ENCODE data around the gene NEB.

NEB gene

DNA sequence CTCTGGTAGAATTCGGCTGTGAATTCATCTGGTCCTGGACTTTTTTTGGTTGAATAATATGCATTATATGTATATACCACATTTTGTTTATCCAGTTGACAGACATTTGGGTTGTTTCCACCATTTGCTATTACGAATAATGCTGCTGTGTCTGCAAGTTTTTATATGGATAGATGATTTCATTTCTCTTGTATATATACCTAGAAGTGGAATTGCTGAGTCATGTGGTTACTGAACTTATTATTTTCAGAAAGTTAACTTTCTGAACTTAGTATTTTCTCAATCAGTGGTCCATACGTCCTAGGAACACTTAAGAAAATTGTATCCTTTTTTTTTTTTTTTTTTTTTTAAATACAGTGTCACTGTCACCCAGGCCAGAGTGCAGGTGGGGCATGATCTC lies 261.3 kb downstream of the NEB start:
- Mint-ChIP-seq H3K36me3 (ENCODE audit: insufficient read depth) (peaks cover 85% of the 10 kb centered on the region), H3K4me1 (ENCODE audit: low read depth in 2 of 2) (peaks cover 2 to 11% of the 10 kb centered on the region in 2 donors), H3K9me3 (no peaks in the 10 kb centered on the region), H3K27me3 (no peaks in the 10 kb centered on the region), H3K27ac (no peak overlapping the region), H3K4me3 (no peak overlapping the region)
- DNase-seq (no peak), ATAC-seq (replicated peaks) (no peak)

DNA sequence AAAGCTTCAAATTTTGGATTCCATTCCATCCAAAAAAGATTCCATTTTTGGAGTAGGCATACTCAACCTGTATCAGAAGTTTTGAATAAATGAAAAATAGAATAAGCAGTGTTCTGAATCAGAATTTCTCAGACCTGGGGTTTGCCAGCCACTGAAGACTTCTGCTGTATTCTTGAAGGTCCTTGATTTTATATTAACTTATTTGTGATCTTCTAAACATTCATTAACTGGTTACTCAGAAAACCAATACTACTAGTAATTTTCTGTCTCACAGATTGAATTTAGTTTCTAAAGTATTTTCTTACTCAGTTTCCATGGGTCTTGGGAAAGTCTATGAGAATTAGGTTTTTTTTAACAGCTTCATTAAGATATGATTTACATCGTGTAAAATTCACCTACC lies 263.7 kb downstream of the NEB start:
- peaks cover 80% of the 10 kb centered on the region for H3K36me3 Mint-ChIP-seq (ENCODE audit: insufficient read depth)

DNA sequence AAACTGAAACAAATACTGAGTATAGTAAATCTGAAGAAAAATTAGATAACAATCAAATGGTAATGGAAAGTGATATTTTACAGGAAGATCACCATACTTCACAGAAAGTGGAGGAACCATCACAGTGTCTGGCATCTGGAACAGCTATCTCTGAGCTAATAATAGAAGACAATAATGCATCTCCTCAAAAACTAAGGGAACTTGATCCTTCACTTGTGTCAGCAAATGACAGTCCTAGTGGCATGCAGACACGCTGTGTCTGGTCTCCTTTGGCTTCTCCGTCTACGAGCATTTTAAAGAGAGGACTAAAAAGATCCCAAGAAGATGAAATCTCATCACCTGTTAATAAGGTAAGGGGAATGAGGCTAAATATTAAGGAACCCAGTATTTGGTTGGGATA lies 268.5 kb downstream of the NEB start:
- Mint-ChIP-seq H3K4me1 (ENCODE audit: low read depth in 2 of 2) (no peaks in the 10 kb centered on the region), H3K4me3 (no peak overlapping the region), H3K27ac (no peak overlapping the region), H3K36me3 (ENCODE audit: insufficient read depth) (peaks cover 74% of the 10 kb centered on the region), H3K9me3 (no peaks in the 10 kb centered on the region), H3K27me3 (no peaks in the 10 kb centered on the region)
- no peak for DNase-seq
- no peak for ATAC-seq (replicated peaks)

More for the DNA sequence above, 263.7 kb downstream of the NEB start:
- no peak overlapping the region for H3K4me3 Mint-ChIP-seq
- no peak overlapping the region for H3K27ac Mint-ChIP-seq
- H3K4me1 Mint-ChIP-seq (ENCODE audit: low read depth in 2 of 2) = peaks cover 2 to 11% of the 10 kb centered on the region in 2 donors
- no peaks in the 10 kb centered on the region for H3K9me3 Mint-ChIP-seq
- no peak for ATAC-seq (replicated peaks)
- no peak for DNase-seq
- no peaks in the 10 kb centered on the region for H3K27me3 Mint-ChIP-seq

DNA sequence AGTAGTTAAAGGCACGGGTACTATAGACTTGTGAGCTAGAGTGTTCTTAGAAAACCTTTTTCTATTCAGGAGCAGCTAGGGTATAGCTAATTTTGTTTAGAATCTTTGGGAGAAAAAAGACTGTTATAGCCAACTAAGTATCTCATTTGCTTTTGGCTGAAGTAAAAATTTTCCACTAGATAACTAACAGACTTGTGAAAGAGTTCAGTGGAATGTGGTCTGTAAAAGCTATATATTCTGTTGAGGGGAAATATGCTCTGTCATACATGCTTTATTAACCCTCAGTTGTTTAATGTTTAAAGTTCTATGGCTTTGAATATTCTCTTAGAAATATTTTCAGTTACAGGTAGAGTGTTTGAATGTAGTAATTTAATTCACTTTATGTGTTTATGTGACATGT lies 274.9 kb downstream of the NEB start:
- Mint-ChIP-seq H3K27ac (no peak overlapping the region), H3K36me3 (ENCODE audit: insufficient read depth) (peaks cover 83% of the 10 kb centered on the region), H3K4me3 (no peak overlapping the region), H3K27me3 (no peaks in the 10 kb centered on the region), H3K9me3 (no peaks in the 10 kb centered on the region), H3K4me1 (ENCODE audit: low read depth in 2 of 2) (no peaks in the 10 kb centered on the region)
- DNase-seq = no peak
- ATAC-seq (replicated peaks) = no peak

DNA sequence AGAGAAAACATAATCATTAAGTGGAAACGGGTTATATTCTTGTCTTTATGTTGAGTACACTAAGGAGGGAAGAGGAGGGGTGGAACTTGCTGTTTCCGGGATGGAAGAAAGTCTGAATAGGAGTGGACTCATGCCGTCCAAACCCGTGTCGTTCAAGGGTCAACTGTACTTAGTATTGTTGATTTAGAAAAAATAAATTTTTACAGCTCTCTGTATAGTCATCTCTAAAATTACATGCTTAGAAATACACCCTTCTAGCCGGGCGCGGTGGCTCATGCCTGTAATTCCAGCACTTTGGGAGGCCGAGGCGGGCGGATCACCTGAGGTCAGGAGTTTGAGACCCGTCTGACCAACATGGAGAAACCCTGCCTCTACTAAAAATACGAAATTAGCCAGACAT lies 295.1 kb downstream of the NEB start:
- no peak for ATAC-seq (replicated peaks)
- peaks cover 93% of the 10 kb centered on the region for H3K36me3 Mint-ChIP-seq (ENCODE audit: insufficient read depth)
- no peak overlapping the region for H3K4me3 Mint-ChIP-seq
- no peaks in the 10 kb centered on the region for H3K9me3 Mint-ChIP-seq
- no peaks in the 10 kb centered on the region for H3K27me3 Mint-ChIP-seq
- no peak for DNase-seq
- H3K27ac Mint-ChIP-seq = no peak overlapping the region
- H3K4me1 Mint-ChIP-seq (ENCODE audit: low read depth in 2 of 2) = peaks cover 0 to 4% of the 10 kb centered on the region in 2 donors

DNA sequence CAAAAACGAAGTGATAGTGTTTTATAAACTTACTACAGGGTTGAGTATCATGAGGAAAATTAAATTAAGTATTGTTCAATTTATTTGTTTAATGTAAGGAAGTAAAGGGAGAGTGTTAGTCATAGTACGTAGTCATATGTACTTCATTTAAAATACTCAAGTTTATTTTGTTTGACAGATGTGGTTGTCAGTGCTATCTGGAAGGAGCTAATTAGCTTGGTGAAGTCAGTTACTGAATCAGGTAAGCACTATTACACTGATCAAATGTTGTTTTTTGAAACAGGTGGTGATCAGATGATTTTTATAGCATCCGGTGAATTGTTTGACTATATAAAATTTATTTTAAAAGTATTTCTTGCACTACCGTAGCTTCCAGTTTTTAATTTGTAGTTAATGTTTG lies 295.8 kb downstream of the NEB start:
- no peaks in the 10 kb centered on the region for H3K27me3 Mint-ChIP-seq
- peaks cover 93% of the 10 kb centered on the region for H3K36me3 Mint-ChIP-seq (ENCODE audit: insufficient read depth)
- no peak for DNase-seq
- H3K9me3 Mint-ChIP-seq = no peaks in the 10 kb centered on the region
- ATAC-seq (replicated peaks) = no peak
- H3K4me1 Mint-ChIP-seq (ENCODE audit: low read depth in 2 of 2) = peaks cover 0 to 4% of the 10 kb centered on the region in 2 donors
- H3K27ac Mint-ChIP-seq = peak overlapping the region in 1 of 2 donors; percentile 59
- no peak overlapping the region for H3K4me3 Mint-ChIP-seq

DNA sequence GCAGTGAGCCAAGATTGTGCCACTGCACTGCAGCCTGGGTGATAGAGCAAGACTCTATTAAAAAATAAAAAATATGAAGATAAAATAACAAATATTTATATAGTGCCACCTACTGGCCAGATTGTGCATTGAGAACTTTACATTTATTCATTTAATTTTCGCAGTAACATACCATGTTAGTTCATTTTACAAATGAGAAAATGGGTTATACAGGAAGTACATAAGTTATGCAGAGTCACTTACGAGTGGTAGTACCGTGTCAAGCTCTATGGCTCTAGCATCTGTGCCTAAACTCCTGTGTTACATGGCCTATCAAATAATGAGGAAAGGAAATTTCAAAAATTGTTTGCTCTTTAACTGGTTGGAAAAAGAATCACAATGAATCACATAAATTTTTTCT lies 296.6 kb downstream of the NEB start:
- peaks cover 0 to 4% of the 10 kb centered on the region in 2 donors for H3K4me1 Mint-ChIP-seq (ENCODE audit: low read depth in 2 of 2)
- H3K9me3 Mint-ChIP-seq = no peaks in the 10 kb centered on the region
- DNase-seq = peak; percentile 18 to 30 (median 26)
- peak overlapping the region; percentile 59 to 71 for H3K27ac Mint-ChIP-seq
- ATAC-seq (replicated peaks) = peak; percentile 71
- peaks cover 86% of the 10 kb centered on the region for H3K36me3 Mint-ChIP-seq (ENCODE audit: insufficient read depth)
- H3K4me3 Mint-ChIP-seq = no peak overlapping the region
- H3K27me3 Mint-ChIP-seq = no peaks in the 10 kb centered on the region

Measured in effector memory CD8-positive, alpha-beta T cell (primary cell).